ENCODE results near the gene P2RX3.

GRCh38 chr11:57386178-57386940 lies 48.2 kb downstream of the P2RX3 start:
- TF ChIP-seq, protein P1, sequence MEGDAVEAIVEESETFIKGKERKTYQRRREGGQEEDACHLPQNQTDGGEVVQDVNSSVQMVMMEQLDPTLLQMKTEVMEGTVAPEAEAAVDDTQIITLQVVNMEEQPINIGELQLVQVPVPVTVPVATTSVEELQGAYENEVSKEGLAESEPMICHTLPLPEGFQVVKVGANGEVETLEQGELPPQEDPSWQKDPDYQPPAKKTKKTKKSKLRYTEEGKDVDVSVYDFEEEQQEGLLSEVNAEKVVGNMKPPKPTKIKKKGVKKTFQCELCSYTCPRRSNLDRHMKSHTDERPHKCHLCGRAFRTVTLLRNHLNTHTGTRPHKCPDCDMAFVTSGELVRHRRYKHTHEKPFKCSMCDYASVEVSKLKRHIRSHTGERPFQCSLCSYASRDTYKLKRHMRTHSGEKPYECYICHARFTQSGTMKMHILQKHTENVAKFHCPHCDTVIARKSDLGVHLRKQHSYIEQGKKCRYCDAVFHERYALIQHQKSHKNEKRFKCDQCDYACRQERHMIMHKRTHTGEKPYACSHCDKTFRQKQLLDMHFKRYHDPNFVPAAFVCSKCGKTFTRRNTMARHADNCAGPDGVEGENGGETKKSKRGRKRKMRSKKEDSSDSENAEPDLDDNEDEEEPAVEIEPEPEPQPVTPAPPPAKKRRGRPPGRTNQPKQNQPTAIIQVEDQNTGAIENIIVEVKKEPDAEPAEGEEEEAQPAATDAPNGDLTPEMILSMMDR (conservative IDR thresholded peaks at IDR 0.05; ENCODE audit: low read depth in 2 of 2), result no peak
- no peak for TF ChIP-seq EZH2 (IDR thresholded peaks at IDR 0.05; ENCODE audit: low read depth, unreplicated experiment)
- no peak for TF ChIP-seq EZH2phosphoT487 (IDR thresholded peaks at IDR 0.05; ENCODE audit: unreplicated experiment)
- no peak for TF ChIP-seq POLR2AphosphoS5 (IDR thresholded peaks at IDR 0.05; ENCODE audit: low read depth)
- TF ChIP-seq REST (IDR thresholded peaks at IDR 0.05; ENCODE audit: unreplicated experiment), result no peak
- no peak for TF ChIP-seq ETS1 (IDR thresholded peaks at IDR 0.05)
- no peak for TF ChIP-seq CREB1 (CRISPR knock-in tag; IDR thresholded peaks at IDR 0.05; ENCODE audit: low read depth)
- TF ChIP-seq JUNB (IDR thresholded peaks at IDR 0.05; ENCODE audit: unreplicated experiment), result no peak
